PC-9 (cell line): Measurements from ENCODE around the gene MAP3K20. TPM values are rescaled to one million over a fixed set of nuclear protein-coding genes. Genes with fewer than 3 reads are reported as not detected.
"Not testable (repeated sequence)": the region's sequence is repeated elsewhere in the genome, so short reads cannot be mapped to it uniquely, and the experiment has no call there.

Experiments used
- BruUV-seq: library from RNA; stranded (reverse); fragments of 400-500 nt; replicated peaks from 2 replicates; lab custom pipeline; 2021; lab: Mats Ljungman, UMichigan
- CTCF ChIA-PET: fragments of 300-600 bp; sonication (Branson Sonifier 250); formaldehyde crosslinking; loops from one replicate; lab custom pipeline; 2022; ENCODE audit warnings: antibody characterized with exemption; lab: Charles Lee
- POLR2A ChIA-PET: fragments of 300-600 bp; sonication (Branson Sonifier 250); formaldehyde crosslinking; loops from one replicate; lab custom pipeline; 2022; ENCODE audit warnings: antibody characterized with exemption; ENCODE audit not compliant: unreplicated experiment; lab: Charles Lee
- DNase-seq, 2 experiments: peaks; one replicate each; pipeline versions ENCODE4 v3.0.0 to v3.0.0-alpha.2; 2015 to 2022; ENCODE audit warnings: mixed read lengths in 1 of 2
- H2AFZ ChIP-seq: fragments of 200-600 bp; sonication (generic); 2 replicates; pipeline ENCODE4 v1.8.1; 2017; ENCODE audit warnings: antibody characterized with exemption
- H3F3A ChIP-seq: fragments of 200-600 bp; sonication (generic); 2 replicates; pipeline ENCODE4 v1.8.1; 2017; ENCODE audit warnings: antibody characterized with exemption, mild to moderate bottlenecking, low read depth; ENCODE audit not compliant: insufficient read depth
- H3K27ac ChIP-seq: fragments of 200-600 bp; sonication (generic); 2 replicates; pipeline ENCODE4 v1.6.1; 2016; ENCODE audit warnings: mixed run types
- H3K27me3 ChIP-seq: fragments of 200-600 bp; sonication (generic); 2 replicates; pipeline ENCODE4 v1.6.1; 2016; ENCODE audit warnings: low read depth, mixed run types; ENCODE audit not compliant: insufficient read depth
- H3K36me3 ChIP-seq: fragments of 200-600 bp; sonication (generic); 2 replicates; pipeline ENCODE4 v1.6.1; 2016; ENCODE audit warnings: low read depth, mixed run types
- H3K4me1 ChIP-seq: fragments of 200-600 bp; sonication (generic); replicated peaks from 2 replicates; pipeline ENCODE4 v1.6.1; 2016; ENCODE audit warnings: mixed run types; ENCODE audit not compliant: insufficient read depth
- H3K4me2 ChIP-seq: fragments of 200-600 bp; sonication (generic); 2 replicates; pipeline ENCODE4 v1.6.1; 2017; ENCODE audit warnings: mixed run types
- H3K4me3 ChIP-seq: fragments of 200-600 bp; sonication (generic); 2 replicates; pipeline ENCODE4 v1.6.1; 2016; ENCODE audit warnings: mixed run types
- H3K79me2 ChIP-seq: fragments of 200-600 bp; sonication (generic); 2 replicates; pipeline ENCODE4 v1.6.1; 2017; ENCODE audit warnings: low read depth, mixed run types
- H3K9me2 ChIP-seq: fragments of 200-600 bp; sonication (generic); 2 replicates; pipeline ENCODE4 v1.8.1; 2017; ENCODE audit warnings: mild to moderate bottlenecking; ENCODE audit not compliant: insufficient read depth
- H3K9me3 ChIP-seq: fragments of 200-600 bp; sonication (generic); 2 replicates; pipeline ENCODE4 v1.8.1; 2016; ENCODE audit warnings: low read depth; ENCODE audit not compliant: insufficient read depth
- H4K20me1 ChIP-seq: fragments of 200-600 bp; sonication (generic); 2 replicates; pipeline ENCODE4 v1.8.1; 2017; ENCODE audit not compliant: insufficient read depth
- CTCF ChIP-seq: fragments of 200-600 bp; sonication (generic); conservative IDR thresholded peaks from 2 replicates; pipeline ENCODE4 v1.6.1; 2017; ENCODE audit warnings: mixed run types, antibody characterized with exemption, mild to moderate bottlenecking, moderate library complexity
- EZH2 ChIP-seq: fragments of 200-600 bp; sonication (generic); IDR thresholded peaks from 2 replicates; pipeline ENCODE4 v1.8.0; 2017; ENCODE audit warnings: antibody characterized with exemption, low read depth
- intact Hi-C: fragments of 100-400 bp; cut with micrococcal nuclease; formaldehyde crosslinking; loops from one replicate; pipeline ENCODE4 v1.10.0; 2022; ENCODE audit not compliant: unreplicated experiment
- total RNA-seq: library from RNA; stranded (reverse); gene quantifications from 2 replicates; pipeline ENCODE4 v1.2.3, GENCODE V29; 2021

Gene MAP3K20
- total RNA-seq, 1 experiment from 2014 or later, result 58.5 TPM

GRCh38 chr2:173165443-173166238 is 90.0 kb downstream of the MAP3K20 start:
- Histone ChIP-seq H3K4me3 (no peak overlapping the region), H3K4me2 (no peak overlapping the region), H3K27me3 (no peaks in the 10 kb centered on the region), H3K4me1 (peaks cover 10% of the 10 kb centered on the region), H3K36me3 (0 out of 2 replicates have a peak, but pooled peaks cover 10% of the 10 kb centered on the region), H3K9me3 (no peaks in the 10 kb centered on the region), H3K27ac (no peak overlapping the region), H3F3A (peaks cover 18% of the 10 kb centered on the region), H2AFZ (no peak overlapping the region), H3K79me2 (peaks cover 52% of the 10 kb centered on the region), H3K9me2 (no peaks in the 10 kb centered on the region), H4K20me1 (no peaks in the 10 kb centered on the region)
- ChIA-PET CTCF (no interaction called here), POLR2A (no interaction called here)
- TF ChIP-seq CTCF (no peak), EZH2 (no peak)
- intact Hi-C loops, result no loop called here
- no TSS peak for BruUV-seq
- no peak for DNase-seq

- H3K27ac ChIP-seq, result no peak overlapping the region
- TF ChIP-seq EZH2, result no peak
- TF ChIP-seq CTCF, result no peak
- peaks cover 5% of the 10 kb centered on the region for H3K79me2 ChIP-seq
- ChIA-PET POLR2A (interaction anchor here (0.6 kb wide), 1 partner anchor 127 kb away, joined by 3 read pairs; no protein-coding TSS in a partner anchor), CTCF (no interaction called here)
- H3K9me3 ChIP-seq, result no peaks in the 10 kb centered on the region
- H2AFZ ChIP-seq, result no peak overlapping the region
- intact Hi-C loops, result no loop called here
- H3K27me3 ChIP-seq, result no peaks in the 10 kb centered on the region
- no peaks in the 10 kb centered on the region for H3K36me3 ChIP-seq
- H3K4me3 ChIP-seq, result no peak overlapping the region
- H3K4me2 ChIP-seq, result no peak overlapping the region
- H4K20me1 ChIP-seq, result no peaks in the 10 kb centered on the region
- DNase-seq, result no peak
- H3K4me1 ChIP-seq, result no peaks in the 10 kb centered on the region
- peaks cover 4% of the 10 kb centered on the region; the same call in 1 of the 2 replicates for H3K9me2 ChIP-seq
- H3F3A ChIP-seq, result 0 out of 2 replicates have a peak, but pooled peaks cover 7% of the 10 kb centered on the region
- BruUV-seq, result no TSS peak
Observed at GRCh38 chr2:173171321-173171720, 95.7 kb downstream of the MAP3K20 start.

GRCh38 chr2:173171924-173172643 is 96.4 kb downstream of the MAP3K20 start:
- H3K27ac ChIP-seq, result no peak overlapping the region
- CTCF ChIA-PET, result no interaction called here
- no peak for DNase-seq

GRCh38 chr2:173174339-173174738 is 98.7 kb downstream of the MAP3K20 start:
- H4K20me1 ChIP-seq, H3K4me1 ChIP-seq, POLR2A ChIA-PET, intact Hi-C loops, DNase-seq, H3K9me3 ChIP-seq, H3K36me3 ChIP-seq, H3K27ac ChIP-seq, CTCF ChIA-PET, H3K79me2 ChIP-seq, H3K4me3 ChIP-seq, H2AFZ ChIP-seq, H3K4me2 ChIP-seq, H3K27me3 ChIP-seq, H3K9me2 ChIP-seq, BruUV-seq: not testable (repeated sequence)
- H3F3A ChIP-seq, result 0 out of 2 replicates have a peak, but pooled peaks cover 12% of the 10 kb centered on the region

More at GRCh38 chr2:173171924-173172643, 96.4 kb downstream of the MAP3K20 start:
- Histone ChIP-seq H3K9me3 (no peaks in the 10 kb centered on the region), H3K4me3 (no peak overlapping the region), H2AFZ (no peak overlapping the region), H3K9me2 (peaks cover 4% of the 10 kb centered on the region; the same call in 1 of the 2 replicates), H3K27me3 (no peaks in the 10 kb centered on the region), H3K79me2 (peaks cover 10% of the 10 kb centered on the region; the same call in 1 of the 2 replicates), H3K36me3 (no peaks in the 10 kb centered on the region; the same call in 1 of the 2 replicates), H3K4me1 (no peaks in the 10 kb centered on the region), H4K20me1 (no peaks in the 10 kb centered on the region), H3F3A (0 out of 2 replicates have a peak, but pooled peaks cover 14% of the 10 kb centered on the region), H3K4me2 (no peak overlapping the region)
- TF ChIP-seq EZH2 (no peak), CTCF (no peak)
- intact Hi-C loops, result no loop called here
- POLR2A ChIA-PET, result no interaction called here
- no TSS peak for BruUV-seq
